ENCODE measurements around the gene INF2.
"Not testable (repeated sequence)": the region's sequence is repeated elsewhere in the genome, so short reads cannot be mapped to it uniquely, and the experiment has no call there.

INF2 gene

GRCh38 chr14:104689109-104689880 is at the start of gene INF2:
TSS of gene INF2 (plus strand) at chr14:104689618. CDS start at chr14:104701366, 11,748 bp downstream.
- no peak for DNase-seq

- no peak for DNase-seq
Observed at GRCh38 chr14:104639885-104640548, 49.4 kb upstream of the INF2 start.

- DNase-seq = no peak
Observed at GRCh38 chr14:104640681-104641080, 48.7 kb upstream of the INF2 start.

- DNase-seq = no peak
Observed at GRCh38 chr14:104641753-104642539, 47.5 kb upstream of the INF2 start.

- DNase-seq = no peak
Observed at GRCh38 chr14:104642540-104642868, 46.9 kb upstream of the INF2 start.

- no peak for DNase-seq
Observed at GRCh38 chr14:104643306-104643705, 46.1 kb upstream of the INF2 start.

GRCh38 chr14:104644091-104644635 is 45.3 kb upstream of the INF2 start:
- DNase-seq = no peak

GRCh38 chr14:104644656-104645378 is 44.6 kb upstream of the INF2 start:
- no peak for DNase-seq

- DNase-seq = no peak
Observed at GRCh38 chr14:104647467-104648043, 41.9 kb upstream of the INF2 start.

GRCh38 chr14:104650057-104650980 is 39.1 kb upstream of the INF2 start:
- DNase-seq = no peak

GRCh38 chr14:104650981-104651875 is 38.2 kb upstream of the INF2 start:
- no peak for DNase-seq

- no peak for DNase-seq
Observed at GRCh38 chr14:104651876-104652260, 37.5 kb upstream of the INF2 start.

GRCh38 chr14:104652386-104652785 is 37.0 kb upstream of the INF2 start:
- DNase-seq = no peak

GRCh38 chr14:104653130-104653920 is 36.1 kb upstream of the INF2 start:
- DNase-seq = not testable (repeated sequence)

GRCh38 chr14:104654119-104654518 is 35.3 kb upstream of the INF2 start:
- DNase-seq = no peak

- DNase-seq = no peak
Observed at GRCh38 chr14:104655128-104655848, 34.1 kb upstream of the INF2 start.

GRCh38 chr14:104656014-104656714 is 33.3 kb upstream of the INF2 start:
- DNase-seq = no peak

GRCh38 chr14:104657101-104657524 is 32.3 kb upstream of the INF2 start:
- DNase-seq = no peak

Data from NCI-H1436 treated with DMSO at 0.1 percent for 48 hours (cell line).